H1 (cell line): Measurements from ENCODE around the gene JMJD7. TPM values are rescaled to one million over a fixed set of nuclear protein-coding genes. Genes with fewer than 3 reads are reported as not detected.

Source experiments
- CTCF ChIA-PET: fragments of 300-600 bp; sonication (Branson Sonifier 250); formaldehyde crosslinking; loops from one replicate; lab custom pipeline; 2021; ENCODE audit not compliant: partially characterized antibody; lab: Charles Lee
- POLR2A ChIA-PET: fragments of 300-600 bp; sonication (Branson Sonifier 250); formaldehyde crosslinking; loops from one replicate; lab custom pipeline; 2021; ENCODE audit warnings: inconsistent platforms; ENCODE audit not compliant: partially characterized antibody; lab: Charles Lee
- DNase-seq, 2 experiments: peaks; one replicate each; pipeline versions ENCODE4 v3.0.0 to v3.0.0-alpha.2; 2010 to 2022; ENCODE audit warnings: low spot score in 2 of 2, low read depth in 1 of 2, mixed read lengths in 1 of 2
- FAIRE-seq: peaks from 2 replicates; lab custom pipeline; 2011; peaks lifted over from hg19 to GRCh38; lab: Jason Lieb, UNC
- H2AFZ ChIP-seq: 2 replicates; pipeline ENCODE4 v1.8.1; 2012; ENCODE audit warnings: low read length, inconsistent platforms
- H2AK5ac ChIP-seq: 2 replicates; pipeline ENCODE4 v1.6.1; 2013; ENCODE audit warnings: low read depth, low read length
- H2BK120ac ChIP-seq: replicated peaks from 2 replicates; pipeline ENCODE3; 2013; ENCODE audit warnings: low read depth, low read length, inconsistent platforms
- H2BK12ac ChIP-seq: 2 replicates; pipeline ENCODE4 v1.6.1; 2013; ENCODE audit warnings: low read depth, low read length
- H2BK15ac ChIP-seq: 2 replicates; pipeline ENCODE4 v1.6.1; 2013; ENCODE audit warnings: low read length
- H2BK20ac ChIP-seq: 2 replicates; pipeline ENCODE4 v1.6.1; 2013; ENCODE audit warnings: low read length
- H2BK5ac ChIP-seq: 2 replicates; pipeline ENCODE4 v1.6.1; 2013; ENCODE audit warnings: low read depth, low read length
- H3K14ac ChIP-seq: 2 replicates; pipeline ENCODE4 v1.6.1; 2013; ENCODE audit warnings: inconsistent platforms; ENCODE audit not compliant: insufficient read length
- H3K18ac ChIP-seq: 2 replicates; pipeline ENCODE4 v1.6.1; 2013; ENCODE audit warnings: low read length; ENCODE audit errors: extremely low read depth
- H3K23ac ChIP-seq: 2 replicates; pipeline ENCODE4 v1.6.1; 2013; ENCODE audit warnings: inconsistent platforms; ENCODE audit not compliant: insufficient read length
- H3K23me2 ChIP-seq: 2 replicates; pipeline ENCODE4 v1.6.1; 2013; ENCODE audit warnings: low read depth, low read length
- H3K27ac ChIP-seq: 2 replicates; pipeline ENCODE4 v1.6.1; 2011; ENCODE audit warnings: low read depth, low read length, inconsistent platforms
- H3K27me3 ChIP-seq, 4 experiments: replicated peaks in 1 of 4; 1 replicate in 1 of 4; 2 replicates in 3 of 4; pipeline versions ENCODE4 v1.6.1 to v1.8.1; 2011 to 2013; ENCODE audit warnings: low read length in 3 of 4, mild to moderate bottlenecking in 3 of 4, inconsistent platforms in 2 of 4, mixed read lengths in 2 of 4, moderate library complexity in 1 of 4; ENCODE audit not compliant: control insufficient read depth in 3 of 4, insufficient read depth in 3 of 4; ENCODE audit errors: extremely low read depth in 1 of 4
- H3K36me3 ChIP-seq, 4 experiments: 2 replicates each; pipeline versions ENCODE4 v1.6.1 to v1.8.1; 2011 to 2013; ENCODE audit warnings: mild to moderate bottlenecking in 4 of 4, low read length in 3 of 4, moderate library complexity in 2 of 4, control low read depth in 1 of 4, inconsistent platforms in 1 of 4; ENCODE audit not compliant: insufficient read depth in 4 of 4, control insufficient read depth in 2 of 4
- H3K4ac ChIP-seq: replicated peaks from 2 replicates; pipeline ENCODE3; 2013; ENCODE audit warnings: low read length, low read depth, mixed read lengths, inconsistent platforms; ENCODE audit not compliant: insufficient read length
- H3K4me1 ChIP-seq, 4 experiments: replicated peaks in 1 of 4; 1 replicate in 1 of 4; 2 replicates in 3 of 4; pipeline versions ENCODE4 v1.6.1 to v1.8.1; 2011 to 2013; ENCODE audit warnings: low read length in 3 of 4, inconsistent platforms in 2 of 4, mixed read lengths in 1 of 4; ENCODE audit not compliant: insufficient read depth in 4 of 4, control insufficient read depth in 3 of 4
- H3K4me2 ChIP-seq, 2 experiments: 2 replicates each; pipeline versions ENCODE4 v1.6.1 to v1.8.1; 2011 to 2013; ENCODE audit warnings: low read depth in 2 of 2, low read length in 2 of 2, control low read depth in 1 of 2, inconsistent platforms in 1 of 2, mild to moderate bottlenecking in 1 of 2; ENCODE audit not compliant: insufficient read depth in 1 of 2
- H3K4me3 ChIP-seq, 4 experiments: fragments of 200-600, 300-600 bp in 1 of 4; sonication (generic), shearing (Covaris generic), sonication (Bioruptor Twin) in 1 of 4; 2 replicates each; pipeline versions ENCODE4 v1.5.1 to v1.8.1; 2011 to 2016; ENCODE audit warnings: low read length in 4 of 4, low read depth in 3 of 4, control low read depth in 2 of 4, inconsistent platforms in 2 of 4, mild to moderate bottlenecking in 2 of 4, mixed read lengths in 1 of 4, moderate library complexity in 1 of 4; ENCODE audit not compliant: insufficient read depth in 2 of 4; ENCODE audit errors: extremely low read depth in 1 of 4
- H3K56ac ChIP-seq: replicated peaks from 2 replicates; pipeline ENCODE3; 2013; ENCODE audit warnings: low read depth, mild to moderate bottlenecking, mixed read lengths, low read length, inconsistent platforms; ENCODE audit not compliant: insufficient read length
- H3K79me1 ChIP-seq: 2 replicates; pipeline ENCODE4 v1.6.1; 2013; ENCODE audit warnings: low read depth, low read length, control low read depth
- H3K79me2 ChIP-seq, 2 experiments: 2 replicates each; pipeline versions ENCODE4 v1.6.1 to v1.8.1; 2012 to 2013; ENCODE audit warnings: low read length in 2 of 2, mild to moderate bottlenecking in 2 of 2, inconsistent platforms in 1 of 2; ENCODE audit not compliant: insufficient read depth in 2 of 2, control insufficient read depth in 1 of 2
- H3K9ac ChIP-seq, 4 experiments: replicated peaks in 1 of 4; 1 replicate in 1 of 4; 2 replicates in 3 of 4; pipeline versions ENCODE4 v1.6.1 to v1.8.1; 2011 to 2013; ENCODE audit warnings: low read depth in 3 of 4, low read length in 3 of 4, control low read depth in 2 of 4, mild to moderate bottlenecking in 2 of 4, moderate library complexity in 2 of 4, inconsistent platforms in 1 of 4; ENCODE audit errors: extremely low read depth in 1 of 4
- H3K9me3 ChIP-seq, 2 experiments: 2 replicates each; pipeline versions ENCODE4 v1.6.1 to v1.8.1; 2012 to 2013; ENCODE audit warnings: mild to moderate bottlenecking in 2 of 2, moderate library complexity in 2 of 2, control low read depth in 1 of 2, inconsistent platforms in 1 of 2, low read depth in 1 of 2, low read length in 1 of 2, mixed read lengths in 1 of 2; ENCODE audit not compliant: insufficient read depth in 2 of 2
- H4K20me1 ChIP-seq, 2 experiments: replicated peaks in 1 of 2; 2 replicates each; pipeline versions ENCODE3 to v1.8.1; 2011 to 2013; ENCODE audit warnings: inconsistent platforms in 2 of 2, low read length in 2 of 2, mild to moderate bottlenecking in 1 of 2; ENCODE audit not compliant: insufficient read depth in 2 of 2, control insufficient read depth in 1 of 2
- H4K5ac ChIP-seq: 2 replicates; pipeline ENCODE4 v1.6.1; 2013; ENCODE audit warnings: low read length, low read depth, mixed read lengths, inconsistent platforms; ENCODE audit not compliant: insufficient read length
- H4K8ac ChIP-seq: 2 replicates; pipeline ENCODE4 v1.8.0; 2013; ENCODE audit warnings: mild to moderate bottlenecking, moderate library complexity, low read length, inconsistent platforms; ENCODE audit not compliant: insufficient read depth; ENCODE audit errors: extremely low read depth
- H4K91ac ChIP-seq: replicated peaks from 2 replicates; pipeline ENCODE3; 2013; ENCODE audit warnings: low read length, mixed read lengths, inconsistent platforms; ENCODE audit not compliant: insufficient read length
- CBX5 ChIP-seq: fragments of 300-800, 300-1000 bp; sonication (generic); IDR thresholded peaks from 2 replicates; pipeline ENCODE4 v1.7.1; 2016; ENCODE audit warnings: antibody characterized with exemption, low read length, low read depth
- CTBP2 ChIP-seq: IDR thresholded peaks from 2 replicates; pipeline ENCODE4 v1.7.0; 2011; ENCODE audit warnings: borderline replicate concordance, mild to moderate bottlenecking, moderate library complexity, mixed read lengths, low read length; ENCODE audit not compliant: insufficient read depth, insufficient read length
- RNF2 ChIP-seq: fragments of 200-900, 300-1000 bp; sonication (generic); IDR thresholded peaks from 2 replicates; pipeline ENCODE4 v1.7.1; 2016; ENCODE audit warnings: borderline replicate concordance, low read depth, mild to moderate bottlenecking, antibody characterized with exemption, low read length; ENCODE audit not compliant: poor library complexity, severe bottlenecking; ENCODE audit errors: missing control alignments
- SUZ12 ChIP-seq: fragments of 200-600 bp; sonication (generic); IDR thresholded peaks from 2 replicates; pipeline ENCODE4 v1.6.1; 2012; ENCODE audit warnings: mild to moderate bottlenecking, inconsistent platforms, low read length, moderate library complexity, mixed read lengths
- YY1 ChIP-seq: IDR thresholded peaks from 2 replicates; pipeline ENCODE4 v1.6.1; 2011; ENCODE audit warnings: low read depth, mild to moderate bottlenecking, low read length
- WGBS, 2 experiments: shearing (Covaris generic) in 1 of 2; methylation state at CpG; one replicate each; pipeline versions ENCODE4 v1.1.6 to v1.1.7; 2013 to 2015; ENCODE audit warnings: low lambda C conversion rate in 2 of 2, mixed read lengths in 2 of 2, inconsistent platforms in 1 of 2, low coverage in 1 of 2, missing lambda C conversion rate in 1 of 2; ENCODE audit not compliant: insufficient replicate concordance in 2 of 2, insufficient coverage in 1 of 2, insufficient read length in 1 of 2; ENCODE audit errors: extremely low coverage in 1 of 2, missing lambda C conversion rate in 1 of 2; 5-methylcytosine and 5-hydroxymethylcytosine counted together
- polyA plus RNA-seq, 7 experiments: library from polyadenylated mRNA; depleted of rRNA in 3 of 7; stranded (reverse) in 5 of 7; unstranded in 2 of 7; fragments of >200 nt in 5 of 7; fragments of 200-250 nt in 2 of 7; gene quantifications; 1 replicate in 5 of 7; 2 replicates in 1 of 7; 4 replicates in 1 of 7; pipeline versions ENCODE4 v1.2.1 to v1.2.3, GENCODE V29; 2011 to 2013; ENCODE audit warnings: missing spikeins in 2 of 7, mixed read lengths in 2 of 7
- total RNA-seq: library from RNA; stranded (reverse); fragmentation: NEBNext Ultra II Directional; extraction: Animal tissue kit (Norgen Biotek cat#: 25700); gene quantifications from 2 replicates; pipeline ENCODE4 v1.2.1, GENCODE V29; 2021

The JMJD7 gene
- total and polyA plus RNA-seq, 2 of the 8 experiments (the other 6 are each of a cell fraction or from before 2014, with no cell fraction given) = 15.0 to 20.0 TPM

DNA sequence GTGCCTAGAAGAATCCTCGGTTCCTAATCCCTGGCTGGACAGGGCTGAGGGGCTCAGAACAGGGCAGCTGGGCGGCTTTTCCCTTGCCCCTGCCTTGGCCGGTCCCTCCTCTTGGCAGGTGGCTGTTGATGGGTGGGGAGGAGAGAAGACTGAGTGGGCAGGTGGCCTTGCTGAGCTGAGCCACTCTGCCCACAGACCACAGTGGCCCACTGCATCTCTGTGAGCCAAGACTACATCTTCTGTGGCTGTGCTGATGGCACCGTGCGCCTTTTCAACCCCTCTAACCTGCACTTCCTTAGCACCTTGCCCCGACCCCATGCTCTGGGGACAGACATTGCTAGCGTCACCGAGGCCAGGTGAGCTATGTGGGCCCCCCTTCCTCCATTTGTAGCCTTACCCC is 14.5 kb upstream of the JMJD7 start:
- no peak overlapping the region for H3K4ac ChIP-seq
- peaks cover 0 to 1% of the 10 kb centered on the region in 2 experiments for H4K20me1 ChIP-seq
- H3K9ac ChIP-seq = no peak overlapping the region
- H3K23me2 ChIP-seq = no peaks in the 10 kb centered on the region
- FAIRE-seq = no peak
- H2AFZ ChIP-seq = no peak overlapping the region
- H2BK12ac ChIP-seq = no peak overlapping the region
- no peak overlapping the region for H3K4me2 ChIP-seq
- H3K79me2 ChIP-seq = no peaks in the 10 kb centered on the region
- CTCF ChIA-PET = interaction anchor here (0.5 to 13.7 kb wide), 18 partner anchors 8 to 1786 kb away, joined by 3 to 283 read pairs (median 4); partner anchors contain the start of gene MAPKBP1
- no peak overlapping the region for H2BK15ac ChIP-seq
- no peak overlapping the region for H3K23ac ChIP-seq
- H2BK5ac ChIP-seq = no peak overlapping the region
- no peak overlapping the region for H3K4me3 ChIP-seq
- H3K36me3 ChIP-seq = peaks cover 0 to 3% (median 1%) of the 10 kb centered on the region in 4 experiments; a peak in 5 of 8 replicates
- POLR2A ChIA-PET = interaction anchor here (4.2 kb wide), 1 partner anchor 40 kb away, joined by 23 read pairs; the partner anchor contains the start of gene MAPKBP1
- H2BK120ac ChIP-seq = no peak overlapping the region
- H3K79me1 ChIP-seq = no peaks in the 10 kb centered on the region
- no peaks in the 10 kb centered on the region for H3K9me3 ChIP-seq
- DNase-seq = no peak
- no peak overlapping the region for H2AK5ac ChIP-seq
- no peak overlapping the region for H3K56ac ChIP-seq
- no peak overlapping the region for H4K8ac ChIP-seq
- H4K91ac ChIP-seq = no peak overlapping the region
- H2BK20ac ChIP-seq = no peak overlapping the region
- no peaks in the 10 kb centered on the region; a peak in 2 of 7 replicates for H3K4me1 ChIP-seq
- no peak overlapping the region for H3K14ac ChIP-seq
- 92% methylated on average over 8 of the region's 8 CpGs; no CpG with 5 or more reads in 1 of the 2 experiments for WGBS, 2 experiments
- no peaks in the 10 kb centered on the region for H3K27me3 ChIP-seq
- no peak overlapping the region for H3K27ac ChIP-seq
- H4K5ac ChIP-seq = no peak overlapping the region
- H3K18ac ChIP-seq = no peak overlapping the region
- TF ChIP-seq CTBP2 = no peak
- TF ChIP-seq RNF2 = no peak
- TF ChIP-seq SUZ12 = no peak
- TF ChIP-seq CBX5 = no peak
- no peak for TF ChIP-seq YY1
